Esophagus squamous epithelium (tissue), 5 donors: ENCODE results near the gene CRYL1. TPM values are rescaled to one million over a fixed set of nuclear protein-coding genes. Genes with fewer than 3 reads are reported as not detected.

ENCODE experiments used
- DNase-seq: peaks from one replicate; lab custom pipeline; 2025; lab: John Stamatoyannopoulos, UW
- H3K27ac ChIP-seq, 4 donors: fragments of 200-600 bp; sonication (generic); one replicate each; pipeline ENCODE4 v1.5.1; 2016 to 2019; ENCODE audit warnings: mild to moderate bottlenecking in 1 of 4
- H3K27me3 ChIP-seq, 4 donors: fragments of 200-600 bp; sonication (generic); 1 replicate in 3 of 4; 2 replicates in 1 of 4; pipeline versions ENCODE4 v1.5.1 to v1.6.0; 2017 to 2021; ENCODE audit warnings: antibody characterized with exemption in 1 of 4
- H3K36me3 ChIP-seq, 3 donors: fragments of 200-600 bp; sonication (generic); one replicate each; pipeline ENCODE4 v1.5.1; 2016 to 2019
- H3K4me1 ChIP-seq, 3 donors: fragments of 200-600 bp; sonication (generic); one replicate each; pipeline ENCODE4 v1.5.1; 2017 to 2019
- H3K4me3 ChIP-seq, 4 donors: fragments of 200-600 bp; sonication (generic); 1 replicate in 3 of 4; 2 replicates in 1 of 4; pipeline ENCODE4 v1.5.1; 2016 to 2019; ENCODE audit warnings: mild to moderate bottlenecking in 2 of 4, moderate library complexity in 1 of 4
- H3K9me3 ChIP-seq, 3 donors: fragments of 200-600 bp; sonication (generic); one replicate each; pipeline ENCODE4 v1.5.1; 2016 to 2019
- POLR2A ChIP-seq, 4 donors: fragments of 450-650 bp; IDR thresholded peaks; one replicate each; pipeline ENCODE4 v1.6.1; 2017; ENCODE audit warnings: antibody characterized with exemption in 4 of 4, mild to moderate bottlenecking in 4 of 4, moderate library complexity in 3 of 4
- WGBS, 2 donors: methylation state at CpG; one replicate each; pipeline ENCODE4 v1.1.5; 2018; 5-methylcytosine and 5-hydroxymethylcytosine counted together
- intact Hi-C: fragments of 100-400 bp; cut with DNase I; formaldehyde crosslinking; loops from one replicate; pipeline ENCODE4 v1.15.0; 2022
- small RNA-seq, 4 donors: library from RNA; depleted of rRNA; stranded (forward); fragments of <200 nt; gene quantifications; one replicate each; pipeline ENCODE3, GENCODE V24; 2016
- total RNA-seq, 4 donors: library from RNA; depleted of rRNA; stranded (reverse); fragments of >200 nt; gene quantifications; one replicate each; pipeline ENCODE4 v1.1.0, GENCODE V29; 2016
- TF ChIP-seq, protein P1 (sequence below), 6 experiments: fragments of 450-650 bp in 4 of 6; fragments of 200-600 bp in 2 of 6; sonication (generic) in 2 of 6; IDR thresholded peaks; one replicate each; pipeline ENCODE4 v1.5.1; 2016 to 2019; ENCODE audit warnings: antibody characterized with exemption in 6 of 6, mild to moderate bottlenecking in 4 of 6, moderate library complexity in 4 of 6
- donor health status: DM: yes; HTN: yes; CAD: no.

Gene CRYL1
- total RNA-seq, 4 donors from 2014 or later, result 12.5 to 41.2 (median 24.4) TPM

DNA sequence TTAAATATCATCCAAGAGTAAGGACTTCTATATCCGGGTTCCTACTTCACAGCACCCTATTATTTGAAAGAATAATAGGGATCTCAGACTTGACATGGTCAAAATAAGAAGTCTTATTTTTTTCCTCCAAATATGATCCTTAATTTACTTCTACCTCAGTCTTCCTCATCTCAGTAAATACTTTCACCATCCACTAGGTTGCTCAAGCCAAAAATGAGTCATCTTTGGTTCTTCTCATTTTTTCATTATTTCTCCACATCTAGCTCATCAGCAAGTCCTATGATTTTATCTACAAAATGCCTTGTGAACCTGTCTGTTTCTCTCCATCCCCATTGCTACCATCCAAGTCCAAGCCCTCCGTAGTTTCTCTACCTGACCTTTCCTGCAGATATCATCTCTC, 171.7 kb downstream of the CRYL1 start:
- Histone ChIP-seq H3K36me3 (no peaks in the 10 kb centered on the region), H3K27ac (no peak overlapping the region), H3K4me3 (no peak overlapping the region), H3K4me1 (peaks cover 0 to 31% (median 13%) of the 10 kb centered on the region in 3 donors), H3K27me3 (no peaks in the 10 kb centered on the region), H3K9me3 (no peaks in the 10 kb centered on the region)
- no peak for DNase-seq
- intact Hi-C loops, result no loop called here
- WGBS, 2 donors, result 86 to 88% methylated on average over 2 of the region's 2 CpGs
- TF ChIP-seq, protein P1, sequence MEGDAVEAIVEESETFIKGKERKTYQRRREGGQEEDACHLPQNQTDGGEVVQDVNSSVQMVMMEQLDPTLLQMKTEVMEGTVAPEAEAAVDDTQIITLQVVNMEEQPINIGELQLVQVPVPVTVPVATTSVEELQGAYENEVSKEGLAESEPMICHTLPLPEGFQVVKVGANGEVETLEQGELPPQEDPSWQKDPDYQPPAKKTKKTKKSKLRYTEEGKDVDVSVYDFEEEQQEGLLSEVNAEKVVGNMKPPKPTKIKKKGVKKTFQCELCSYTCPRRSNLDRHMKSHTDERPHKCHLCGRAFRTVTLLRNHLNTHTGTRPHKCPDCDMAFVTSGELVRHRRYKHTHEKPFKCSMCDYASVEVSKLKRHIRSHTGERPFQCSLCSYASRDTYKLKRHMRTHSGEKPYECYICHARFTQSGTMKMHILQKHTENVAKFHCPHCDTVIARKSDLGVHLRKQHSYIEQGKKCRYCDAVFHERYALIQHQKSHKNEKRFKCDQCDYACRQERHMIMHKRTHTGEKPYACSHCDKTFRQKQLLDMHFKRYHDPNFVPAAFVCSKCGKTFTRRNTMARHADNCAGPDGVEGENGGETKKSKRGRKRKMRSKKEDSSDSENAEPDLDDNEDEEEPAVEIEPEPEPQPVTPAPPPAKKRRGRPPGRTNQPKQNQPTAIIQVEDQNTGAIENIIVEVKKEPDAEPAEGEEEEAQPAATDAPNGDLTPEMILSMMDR (IDR thresholded peaks at IDR 0.05), result peak in 4 of 6 experiments; percentile 3 to 54 (median 20)
- TF ChIP-seq POLR2A (IDR thresholded peaks at IDR 0.05), result no peak

Small RNA genes within 50 kb of the gene (small RNA-seq; reads per million reads assigned to genes)
- gene MIR4499, result 0 reads per million in 4 donors

Other genes starting within 250 kb of the CRYL1 start
- gene IFT88, start 41.3 kb upstream of the CRYL1 start, total RNA-seq, result 1 to 10 TPM; 2.0 to 7.8 (median 4.8) TPM
- 1 to 10 TPM in 1 of 4 donors, under 1 TPM in 1, not detected in 2; 0.35 to 3.2 TPM for gene IL17D, start 177.8 kb upstream of the CRYL1 start, total RNA-seq
- gene EEF1AKMT1, start 248.1 kb upstream of the CRYL1 start, total RNA-seq, result 1 to 10 TPM; 2.2 to 8.4 (median 5.9) TPM